GM18873 (cell line): ENCODE data around the gene BPIFB3.

Source experiments
- ATAC-seq: cut with Tn5 transposase; IDR thresholded peaks from one replicate; pipeline ENCODE4 v1.9.1; 2021; ENCODE audit warnings: mild to moderate bottlenecking, moderate library complexity, moderate number of reproducible peaks; ENCODE audit not compliant: unreplicated experiment, low FRiP score

The BPIFB3 gene

DNA sequence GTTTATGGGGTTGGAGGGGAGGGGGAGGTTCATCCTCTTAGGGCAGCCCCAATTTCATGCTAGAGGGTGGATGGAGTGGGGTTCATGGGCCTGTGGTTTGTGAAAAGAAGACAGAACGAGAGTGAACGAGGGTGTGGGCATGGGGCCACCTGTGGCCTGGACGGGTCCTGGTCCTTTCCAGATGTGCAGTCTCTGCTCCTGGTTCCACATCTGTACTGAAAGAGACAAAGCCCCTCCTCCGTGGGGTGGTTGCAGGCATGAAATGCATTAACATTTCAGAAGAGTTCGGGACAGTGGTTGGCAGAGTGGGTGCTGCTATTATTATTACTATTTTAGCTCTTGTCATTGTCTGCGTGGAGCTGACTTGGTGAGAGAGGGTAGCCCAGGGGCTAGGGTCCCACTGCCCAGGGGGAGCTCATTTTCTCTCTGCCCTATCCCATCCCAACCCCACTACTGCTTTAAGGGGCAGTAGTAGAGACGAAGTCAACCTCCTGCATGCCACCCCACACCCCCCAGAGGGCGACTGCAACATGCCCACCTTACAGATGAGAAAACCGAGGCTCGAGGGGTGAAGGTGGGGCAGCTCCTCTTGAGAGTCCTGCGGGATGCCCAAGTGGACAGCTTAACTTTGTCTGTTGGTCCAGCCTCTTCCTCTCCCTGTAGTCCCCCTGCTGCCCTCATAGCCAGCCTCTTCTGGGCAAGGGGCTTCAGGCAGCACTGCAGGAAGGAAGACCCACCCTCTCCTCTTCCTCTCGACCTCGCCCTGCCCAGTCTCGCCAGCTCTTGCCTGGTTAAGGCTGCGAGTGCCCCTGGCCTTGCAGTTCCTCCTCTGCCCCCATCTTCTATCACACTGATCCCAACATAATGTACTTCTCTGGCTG, 37.8 kb upstream of the BPIFB3 start:
- no peak for ATAC-seq

DNA sequence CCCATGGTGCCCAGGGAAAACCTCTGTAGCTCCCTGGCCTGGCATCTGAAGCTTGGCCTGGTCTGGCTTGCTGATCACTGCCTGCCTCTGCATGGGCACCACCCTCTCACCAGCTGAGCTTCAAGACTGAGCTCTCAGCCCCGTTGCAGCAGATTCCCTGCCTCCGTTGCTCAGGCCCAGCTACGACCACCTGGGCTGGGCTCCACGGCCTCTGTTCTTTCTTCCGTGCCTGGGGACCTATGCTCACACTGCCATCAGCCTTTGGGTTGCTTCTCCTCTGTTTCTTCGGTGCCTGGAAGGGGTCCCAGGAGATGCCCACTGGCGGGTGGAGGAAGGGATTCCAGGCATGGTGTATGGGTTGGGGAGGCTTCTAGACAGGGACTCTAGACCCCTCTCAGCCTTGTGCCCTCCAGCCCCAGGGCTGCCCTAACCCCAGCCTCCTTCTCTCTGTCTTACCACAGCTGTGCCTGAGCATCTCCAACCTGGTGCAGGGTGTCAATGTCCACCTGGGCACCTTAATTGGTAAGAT, 37.1 kb upstream of the BPIFB3 start:
- no peak for ATAC-seq

DNA sequence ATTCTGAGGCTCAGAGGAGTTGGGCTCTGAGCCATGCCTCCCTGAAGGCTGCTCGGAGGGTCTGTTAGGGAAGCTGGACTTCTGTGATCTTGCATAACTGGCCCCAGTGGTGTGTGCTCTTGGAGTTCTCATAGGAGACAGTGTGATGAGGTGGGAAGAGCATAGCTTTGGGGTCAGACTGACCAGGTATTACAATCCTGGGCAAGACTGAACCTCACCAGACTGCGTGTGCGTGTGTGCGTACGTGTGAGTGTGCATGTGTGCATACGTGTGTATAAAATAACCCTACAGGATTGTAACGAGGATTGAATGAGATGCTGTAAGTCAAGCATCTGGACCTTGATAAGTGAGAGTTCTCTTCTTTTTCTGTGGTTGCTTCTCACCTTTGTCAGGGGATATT, 36.2 kb upstream of the BPIFB3 start:
- no peak for ATAC-seq

DNA sequence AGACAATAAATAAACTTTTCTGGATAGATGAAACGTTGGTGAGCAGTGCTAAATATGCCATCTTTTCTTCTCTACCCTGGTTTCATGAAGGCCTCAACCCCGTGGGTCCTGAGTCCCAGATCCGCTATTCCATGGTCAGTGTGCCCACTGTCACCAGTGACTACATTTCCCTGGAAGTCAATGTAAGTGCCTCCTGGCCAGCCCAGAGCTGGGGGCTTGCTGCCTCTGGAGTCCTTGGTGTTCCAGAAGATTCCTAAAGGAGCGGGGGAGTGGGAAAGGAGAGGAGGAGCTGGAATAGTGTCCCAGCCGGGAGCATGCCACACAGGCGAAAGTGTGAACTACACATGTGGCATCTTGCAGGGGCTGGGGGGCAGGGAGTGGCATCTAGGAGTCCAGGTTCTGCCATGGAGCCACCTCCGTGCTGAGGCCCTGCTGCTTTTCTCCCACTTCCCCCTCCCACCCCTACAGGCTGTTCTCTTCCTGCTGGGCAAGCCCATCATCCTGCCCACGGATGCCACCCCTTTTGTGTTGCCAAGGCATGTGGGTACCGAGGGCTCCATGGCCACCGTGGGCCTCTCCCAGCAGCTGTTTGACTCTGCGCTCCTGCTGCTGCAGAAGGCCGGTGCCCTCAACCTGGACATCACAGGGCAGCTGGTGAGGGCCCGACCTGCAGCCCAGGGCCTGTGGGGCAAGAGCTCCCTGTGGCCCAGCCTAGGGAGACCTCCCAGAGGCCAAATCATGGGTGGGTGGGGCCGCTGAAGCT, 35.4 kb upstream of the BPIFB3 start:
- no peak for ATAC-seq

DNA sequence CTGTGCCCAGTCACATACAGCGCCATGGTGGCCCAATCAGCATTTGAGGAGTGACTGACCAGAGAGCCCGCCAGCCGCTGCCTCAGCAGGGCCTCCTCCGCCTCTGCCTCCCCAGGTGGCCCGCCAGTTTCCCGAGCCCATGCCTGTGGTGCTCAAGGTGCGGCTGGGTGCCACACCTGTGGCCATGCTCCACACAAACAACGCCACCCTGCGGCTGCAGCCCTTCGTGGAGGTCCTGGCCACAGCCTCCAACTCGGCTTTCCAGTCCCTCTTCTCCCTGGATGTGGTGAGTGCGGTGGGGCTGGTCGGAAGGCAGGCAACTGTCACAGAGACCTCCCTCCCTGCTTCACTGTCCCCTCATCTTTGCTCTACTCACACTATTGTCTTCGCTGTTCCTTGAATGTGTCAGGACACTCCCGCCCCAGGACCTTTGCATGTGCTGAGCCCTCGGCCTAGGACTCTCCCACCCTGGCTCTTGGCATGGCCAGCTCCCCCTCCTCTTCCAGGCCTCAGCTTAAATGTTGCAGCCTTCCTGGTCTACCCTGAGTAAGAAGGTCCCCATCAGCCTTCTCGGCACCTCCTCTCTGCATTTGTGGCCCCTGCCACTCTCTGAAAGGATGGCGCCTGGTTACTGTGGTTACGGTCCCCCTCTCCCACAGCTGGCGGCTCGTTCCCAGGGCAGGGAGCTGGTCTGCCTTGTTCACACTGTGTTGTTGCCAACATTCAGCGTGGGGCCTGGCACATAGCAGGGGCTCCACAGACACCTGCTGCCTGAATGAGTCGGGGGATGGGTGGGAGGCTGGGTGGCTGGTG, 34.0 kb upstream of the BPIFB3 start:
- no peak for ATAC-seq

DNA sequence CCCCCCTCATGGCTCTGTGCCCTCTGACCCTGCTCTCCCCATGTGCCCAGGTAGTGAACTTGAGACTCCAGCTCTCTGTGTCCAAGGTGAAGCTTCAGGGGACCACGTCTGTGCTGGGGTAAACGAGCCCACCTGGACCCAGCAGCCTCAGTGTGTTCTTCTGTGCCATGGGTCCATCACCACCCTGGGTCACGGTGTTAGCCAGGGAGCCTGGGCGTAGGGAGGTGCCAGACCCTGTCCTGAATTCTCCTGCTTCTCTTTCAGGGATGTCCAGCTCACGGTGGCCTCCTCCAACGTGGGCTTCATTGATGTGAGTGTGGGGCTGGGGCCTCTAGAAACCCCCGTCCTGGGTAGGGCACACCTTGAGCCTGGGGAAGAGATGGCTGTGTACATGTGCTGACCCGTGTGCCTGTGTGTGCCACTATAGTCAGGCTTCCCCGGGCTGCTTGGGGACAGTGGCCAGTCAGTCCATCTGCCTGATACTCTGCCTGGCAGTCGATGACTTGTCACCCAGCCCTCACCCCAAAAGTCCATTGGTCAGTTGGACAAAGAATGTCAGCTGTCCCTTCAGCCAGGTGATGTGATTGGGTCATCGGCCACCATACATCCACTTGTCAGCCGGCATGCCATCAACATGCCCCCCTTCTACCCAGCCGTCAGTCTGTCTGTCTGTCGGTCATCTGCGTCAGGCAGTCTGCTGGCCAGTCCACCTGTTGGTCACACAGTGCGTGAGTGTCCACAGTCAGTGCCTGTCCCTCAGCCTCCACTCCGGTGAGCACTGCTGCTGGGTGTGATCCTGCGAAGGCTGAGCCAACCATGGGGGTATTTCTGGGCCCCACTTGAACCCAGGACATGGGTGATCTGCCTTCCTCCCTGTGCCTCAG, 33.2 kb upstream of the BPIFB3 start:
- no peak for ATAC-seq

GRCh38 chr20:33021879-33022278, 31.8 kb upstream of the BPIFB3 start:
- no peak for ATAC-seq

DNA sequence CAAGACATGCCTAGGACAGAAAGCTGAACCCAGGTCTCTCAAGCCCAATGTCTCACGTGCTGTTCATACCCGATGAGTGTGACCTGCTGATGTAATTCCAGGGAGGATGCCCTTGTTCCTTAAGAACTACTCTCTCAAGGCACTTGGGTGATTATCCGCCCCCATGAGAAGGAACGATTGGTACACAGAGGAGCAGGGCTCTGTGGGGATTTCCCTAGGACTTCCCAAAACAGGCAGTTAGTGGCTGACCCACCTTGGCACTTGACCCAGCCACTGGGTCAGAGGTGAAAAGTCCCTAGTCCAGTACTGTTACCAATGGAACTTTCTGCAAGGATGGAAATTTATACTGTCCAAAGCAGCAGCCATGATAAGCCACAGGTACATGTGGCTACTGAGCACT, 31.4 kb upstream of the BPIFB3 start:
- ATAC-seq: no peak

GRCh38 chr20:33022694-33023438, 30.8 kb upstream of the BPIFB3 start:
- ATAC-seq: no peak

- no peak for ATAC-seq
Observed at GRCh38 chr20:33023439-33024242, 30.1 kb upstream of the BPIFB3 start.

DNA sequence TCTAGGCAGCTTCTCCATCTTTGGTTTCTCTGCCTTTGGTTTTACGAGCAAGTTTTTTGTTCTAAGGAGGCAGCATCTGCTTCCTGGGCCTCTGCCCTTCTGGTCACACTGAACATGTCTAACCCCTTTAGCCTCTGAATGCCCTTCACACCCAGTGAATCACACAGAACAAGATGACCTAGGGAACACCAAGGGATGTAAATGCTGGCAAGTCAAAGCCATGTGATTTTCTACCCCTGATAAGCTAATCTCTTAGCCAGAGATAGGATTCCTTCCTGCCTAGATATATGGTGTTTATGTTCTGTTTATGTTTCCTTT, 29.5 kb upstream of the BPIFB3 start:
- no peak for ATAC-seq

GRCh38 chr20:33024609-33025317, 28.9 kb upstream of the BPIFB3 start:
- ATAC-seq: no peak

DNA sequence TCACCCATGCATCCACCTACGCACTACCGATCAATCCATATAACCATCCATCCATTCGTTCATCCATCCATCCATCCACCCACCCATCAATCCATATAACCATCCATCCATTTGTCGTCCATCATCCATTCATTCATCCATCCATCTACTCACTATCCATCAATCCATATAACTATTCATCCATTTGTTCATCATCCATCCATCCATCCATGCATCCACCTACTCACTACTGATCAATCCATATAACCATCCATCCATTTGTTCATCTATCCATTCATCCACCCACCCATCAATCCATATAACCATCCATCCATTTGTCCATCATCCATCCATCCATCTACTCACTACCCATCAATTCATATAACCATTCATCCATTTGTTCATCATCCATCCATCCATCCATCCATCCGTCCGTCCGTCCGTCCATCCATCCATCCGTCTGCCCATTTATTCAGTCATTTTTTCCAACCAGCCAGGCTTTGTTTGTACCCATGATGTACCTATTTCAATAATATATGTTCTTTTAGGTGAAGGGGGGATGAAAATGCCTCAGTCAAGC, 28.3 kb upstream of the BPIFB3 start:
- no peak for ATAC-seq

DNA sequence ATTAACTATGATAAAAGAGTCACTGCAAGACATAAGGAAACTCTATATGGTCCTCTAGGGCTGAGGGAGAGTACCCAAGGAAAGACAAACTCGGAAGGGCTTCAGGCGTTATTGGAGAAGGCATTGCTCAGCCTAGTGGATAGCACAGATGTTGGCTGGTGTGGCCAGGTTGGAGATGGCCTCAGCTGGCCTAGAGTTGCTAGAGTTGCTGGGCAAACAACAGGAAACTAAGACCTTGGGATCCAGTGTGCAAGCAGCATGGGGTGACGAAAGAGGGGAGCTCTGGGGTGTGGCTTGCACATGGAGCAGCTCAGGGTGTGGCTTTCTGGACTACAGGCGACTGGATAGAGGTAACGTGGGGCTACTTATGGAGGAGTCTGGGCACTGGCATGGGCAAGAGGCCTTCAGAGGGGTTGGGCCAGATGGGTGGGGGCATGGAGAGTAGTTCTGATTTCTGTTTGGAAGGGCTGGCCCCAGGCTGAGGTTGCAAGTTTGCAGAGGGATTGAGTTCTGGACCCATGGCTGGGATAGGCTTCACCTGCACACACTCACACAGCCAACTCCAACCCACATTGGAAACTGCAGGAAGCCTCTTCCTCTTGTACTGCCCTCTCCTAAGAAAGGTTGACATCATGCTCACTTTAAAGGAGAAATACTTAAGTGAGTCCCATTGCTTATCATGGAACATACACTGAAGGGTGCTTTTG, 27.5 kb upstream of the BPIFB3 start:
- no peak for ATAC-seq

GRCh38 chr20:33026779-33027759, 26.6 kb upstream of the BPIFB3 start:
- no peak for ATAC-seq
